ENCODE results near the gene TRIM66. TPM values are rescaled to one million over a fixed set of nuclear protein-coding genes. Genes with fewer than 3 reads are reported as not detected.

TRIM66 gene
- total RNA-seq, 1 donor = 5.6 TPM

GRCh38 chr11:8693555-8693954 lies 11.1 kb upstream of the TRIM66 start:
- DNase-seq (ENCODE audit: low read depth) = no peak
- H3K4me3 ChIP-seq (ENCODE audit: low read depth, low read length) = no peak overlapping the region
- no peak for TF ChIP-seq CTCF (IDR thresholded peaks at IDR 0.05; ENCODE audit: insufficient read depth, low read length)

GRCh38 chr11:8693010-8693551 lies 10.6 kb upstream of the TRIM66 start:
- peak; percentile 55 for DNase-seq (ENCODE audit: low read depth)
- TF ChIP-seq CTCF (IDR thresholded peaks at IDR 0.05; ENCODE audit: insufficient read depth, low read length) = no peak

DNA sequence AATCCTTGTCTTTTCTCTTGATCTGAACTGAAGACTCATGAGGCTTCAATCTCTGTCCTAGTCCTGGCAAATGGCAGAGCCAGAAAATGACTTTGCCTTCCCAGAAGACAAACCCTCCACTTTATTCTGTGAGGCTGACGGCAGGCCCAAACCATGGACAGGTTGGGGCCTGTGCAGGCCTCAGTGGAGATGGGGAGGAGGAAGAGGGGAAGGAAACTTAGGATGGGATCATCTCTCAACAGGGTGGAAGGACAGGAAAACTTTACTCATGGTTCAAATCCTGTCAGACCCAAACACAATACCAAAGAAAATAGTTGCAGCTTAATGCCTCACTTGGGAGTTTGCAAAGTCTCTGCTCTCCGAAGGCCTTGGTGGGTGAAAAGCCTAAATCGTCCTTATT lies 10.0 kb upstream of the TRIM66 start:
- TF ChIP-seq CTCF (IDR thresholded peaks at IDR 0.05; ENCODE audit: insufficient read depth, low read length) = no peak
- no peak for DNase-seq (ENCODE audit: low read depth)

More at GRCh38 chr11:8693010-8693551, 10.6 kb upstream of the TRIM66 start:
- no peak overlapping the region for H3K4me3 ChIP-seq (ENCODE audit: low read depth, low read length)

DNA sequence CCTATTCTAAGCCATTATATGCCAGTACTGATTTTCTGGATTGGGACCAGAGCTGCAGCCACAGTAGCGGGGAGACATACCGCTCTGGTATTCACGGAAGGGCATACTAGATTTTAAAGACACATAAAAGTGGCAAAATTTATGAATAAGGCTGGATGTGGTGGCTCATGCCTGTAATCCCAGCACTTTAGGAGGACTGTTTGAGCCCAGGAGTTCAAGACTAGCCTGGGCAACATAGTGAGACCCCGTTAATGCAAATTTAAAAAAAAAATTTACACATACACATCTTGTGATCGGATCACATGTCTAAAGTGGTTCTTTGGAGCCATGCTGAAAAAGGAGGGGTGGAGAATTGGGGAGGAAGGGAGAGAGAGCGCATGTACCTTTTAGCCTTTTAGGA lies 9.1 kb upstream of the TRIM66 start:
- TF ChIP-seq CTCF (IDR thresholded peaks at IDR 0.05; ENCODE audit: insufficient read depth, low read length) = no peak
- no peak overlapping the region for H3K4me3 ChIP-seq (ENCODE audit: low read depth, low read length)
- no peak for DNase-seq (ENCODE audit: low read depth)

More for the DNA sequence above, 10.0 kb upstream of the TRIM66 start:
- no peak overlapping the region for H3K4me3 ChIP-seq (ENCODE audit: low read depth, low read length)

DNA sequence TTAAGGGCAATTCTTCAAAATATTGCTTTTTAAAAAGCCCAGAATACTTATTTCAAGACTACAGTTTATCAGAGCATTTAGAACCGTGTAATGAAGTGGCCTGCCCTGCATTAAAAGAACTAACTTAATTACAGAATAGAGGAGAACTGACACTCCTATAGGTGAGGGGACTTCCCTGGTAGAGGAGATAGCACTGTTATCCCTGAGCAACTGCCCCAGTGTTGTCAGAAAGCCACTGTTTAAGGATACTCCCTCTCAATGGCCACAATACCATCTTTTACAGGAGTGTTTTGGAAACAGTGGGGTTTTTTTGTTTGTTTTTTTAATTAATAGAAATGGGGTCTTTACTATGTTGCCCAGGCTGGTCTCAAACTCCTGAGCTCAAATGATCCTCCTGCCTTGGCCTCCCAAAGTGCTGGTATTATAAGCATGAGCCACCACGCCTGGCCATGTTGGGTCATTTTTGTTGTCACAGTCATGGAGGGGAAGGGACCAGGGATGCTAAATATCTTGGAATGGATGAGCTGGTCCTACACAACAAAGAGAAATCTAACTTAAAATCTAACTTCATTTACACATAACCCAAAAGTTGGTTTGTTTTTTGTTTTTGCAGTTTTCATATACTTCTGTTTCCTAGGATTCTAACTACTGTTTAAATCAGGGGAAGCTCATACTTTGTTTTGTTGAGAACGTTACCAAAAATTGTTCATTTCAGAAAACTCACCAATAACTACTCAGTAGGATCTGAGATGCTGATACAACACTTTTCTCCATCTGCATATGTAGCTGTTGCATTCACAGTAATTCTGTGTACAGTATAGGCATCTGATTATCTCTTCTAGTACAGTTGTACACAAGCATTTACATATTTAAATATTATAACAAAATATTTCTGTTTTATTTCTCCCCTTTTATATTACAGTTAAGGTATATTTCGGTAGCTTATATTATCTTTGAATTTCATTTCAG lies 8.2 kb upstream of the TRIM66 start:
- H3K4me3 ChIP-seq (ENCODE audit: low read depth, low read length) = no peak overlapping the region
- no peak for TF ChIP-seq CTCF (IDR thresholded peaks at IDR 0.05; ENCODE audit: insufficient read depth, low read length)
- no peak for DNase-seq (ENCODE audit: low read depth)

DNA sequence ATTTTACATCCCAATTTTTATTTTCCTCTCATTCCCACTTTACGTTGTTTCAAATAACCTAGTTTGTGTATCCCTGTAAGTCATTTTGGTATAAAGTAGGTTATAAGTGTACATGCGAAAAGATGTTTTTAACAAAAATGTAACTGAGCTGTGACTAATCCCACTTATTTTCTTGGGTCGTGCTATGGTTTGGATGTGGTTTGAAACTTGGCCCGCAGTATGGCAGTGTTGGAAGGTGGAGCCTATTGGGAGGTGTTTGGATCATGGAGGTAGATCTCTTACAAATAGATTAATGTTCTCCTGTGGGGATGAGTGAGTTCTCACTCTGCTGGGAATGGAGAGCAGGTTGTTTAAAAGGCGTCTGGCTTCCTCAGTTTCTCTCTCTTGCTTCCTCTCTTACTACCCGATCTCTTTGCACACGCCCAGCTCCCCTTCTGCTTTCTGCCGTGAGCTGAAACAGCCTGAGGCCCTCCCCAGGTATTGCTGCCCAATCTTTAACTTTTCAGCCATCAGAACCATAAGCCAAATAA lies 7.3 kb upstream of the TRIM66 start:
- no peak for TF ChIP-seq CTCF (IDR thresholded peaks at IDR 0.05; ENCODE audit: insufficient read depth, low read length)
- no peak for DNase-seq (ENCODE audit: low read depth)
- H3K4me3 ChIP-seq (ENCODE audit: low read depth, low read length) = no peak overlapping the region
